GM19467 (cell line): ENCODE results near the gene RARG.
"Not testable (repeated sequence)": the region's sequence is repeated elsewhere in the genome, so short reads cannot be mapped to it uniquely, and the experiment has no call there.

ENCODE experiments used
- ATAC-seq: cut with Tn5 transposase; IDR thresholded peaks from one replicate; pipeline ENCODE4 v1.9.1; 2021; ENCODE audit warnings: mild to moderate bottlenecking, moderate library complexity; ENCODE audit not compliant: unreplicated experiment

Gene RARG

DNA sequence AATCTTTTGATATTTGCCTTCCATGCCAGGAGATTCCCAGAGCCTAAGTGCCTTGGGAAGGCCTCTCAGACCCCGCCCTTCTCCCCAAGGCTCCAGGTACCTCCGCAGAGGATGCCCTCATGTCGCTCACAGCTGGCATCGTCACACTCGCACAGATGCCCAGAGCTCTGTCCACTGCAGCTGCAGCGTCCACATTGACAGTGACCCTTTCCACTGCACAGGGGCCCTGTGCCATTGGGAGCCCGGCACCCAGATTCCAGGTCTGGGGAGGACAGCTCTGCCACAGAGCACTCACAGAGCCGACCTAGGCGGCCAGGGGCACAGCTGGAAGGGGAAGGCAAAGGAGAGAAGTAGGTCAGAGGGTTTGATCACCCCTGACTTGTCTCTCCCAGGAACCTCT lies 39.0 kb downstream of the RARG start:
- no peak for ATAC-seq

DNA sequence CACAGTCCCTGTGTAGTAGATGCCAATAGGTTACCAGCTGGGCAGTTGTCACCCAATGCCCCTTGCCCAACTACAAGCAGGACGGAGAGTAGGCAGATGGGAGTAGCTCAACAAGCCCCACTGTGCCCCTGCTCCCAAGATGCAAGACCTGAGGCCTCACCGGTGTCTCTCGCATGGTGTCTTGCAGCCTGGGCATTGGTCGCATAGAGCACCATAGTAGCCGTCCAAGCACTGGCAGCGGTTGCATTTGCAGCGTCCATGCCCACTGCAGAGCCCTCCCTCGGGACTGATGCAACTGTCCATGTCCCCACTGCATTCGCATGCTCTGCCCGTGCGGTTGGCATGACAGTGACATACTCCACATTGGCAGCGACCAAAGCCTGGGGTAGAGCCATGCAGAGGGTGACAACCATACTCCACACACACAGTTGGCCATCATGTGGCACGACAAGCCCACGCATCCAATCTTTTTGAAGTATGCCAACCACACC lies 39.4 kb downstream of the RARG start:
- no peak for ATAC-seq

DNA sequence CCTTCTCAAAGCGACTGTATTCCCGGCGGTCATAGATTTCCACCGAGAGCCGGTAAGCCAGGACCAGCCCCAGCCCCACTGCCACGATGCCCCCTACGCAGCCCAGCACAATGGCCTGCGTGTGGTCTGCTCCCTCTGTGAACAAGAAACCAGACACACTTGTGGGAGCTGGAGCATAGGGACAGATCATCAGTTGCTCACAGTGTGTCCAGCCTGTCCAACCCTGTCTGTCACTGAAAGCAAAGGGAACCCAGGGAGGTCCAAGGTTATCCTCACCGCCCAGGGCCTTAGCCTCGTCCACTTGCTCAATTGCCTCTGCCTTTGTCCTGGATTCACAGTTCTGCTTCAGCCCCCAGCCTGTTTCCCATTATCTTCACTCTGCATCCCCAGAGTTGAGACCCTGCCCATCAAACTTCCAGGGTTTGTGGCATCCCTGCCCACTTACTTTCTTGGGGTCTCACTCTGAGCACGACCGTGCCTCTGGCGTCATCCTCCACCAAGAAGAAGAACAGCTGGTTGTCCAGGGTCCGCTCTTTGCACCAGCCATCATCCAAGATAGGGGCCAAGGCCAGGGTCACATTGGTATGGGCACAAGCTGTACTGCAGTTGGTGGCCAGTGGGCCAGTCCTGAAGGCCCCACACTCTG lies 40.0 kb downstream of the RARG start:
- ATAC-seq, result no peak

DNA sequence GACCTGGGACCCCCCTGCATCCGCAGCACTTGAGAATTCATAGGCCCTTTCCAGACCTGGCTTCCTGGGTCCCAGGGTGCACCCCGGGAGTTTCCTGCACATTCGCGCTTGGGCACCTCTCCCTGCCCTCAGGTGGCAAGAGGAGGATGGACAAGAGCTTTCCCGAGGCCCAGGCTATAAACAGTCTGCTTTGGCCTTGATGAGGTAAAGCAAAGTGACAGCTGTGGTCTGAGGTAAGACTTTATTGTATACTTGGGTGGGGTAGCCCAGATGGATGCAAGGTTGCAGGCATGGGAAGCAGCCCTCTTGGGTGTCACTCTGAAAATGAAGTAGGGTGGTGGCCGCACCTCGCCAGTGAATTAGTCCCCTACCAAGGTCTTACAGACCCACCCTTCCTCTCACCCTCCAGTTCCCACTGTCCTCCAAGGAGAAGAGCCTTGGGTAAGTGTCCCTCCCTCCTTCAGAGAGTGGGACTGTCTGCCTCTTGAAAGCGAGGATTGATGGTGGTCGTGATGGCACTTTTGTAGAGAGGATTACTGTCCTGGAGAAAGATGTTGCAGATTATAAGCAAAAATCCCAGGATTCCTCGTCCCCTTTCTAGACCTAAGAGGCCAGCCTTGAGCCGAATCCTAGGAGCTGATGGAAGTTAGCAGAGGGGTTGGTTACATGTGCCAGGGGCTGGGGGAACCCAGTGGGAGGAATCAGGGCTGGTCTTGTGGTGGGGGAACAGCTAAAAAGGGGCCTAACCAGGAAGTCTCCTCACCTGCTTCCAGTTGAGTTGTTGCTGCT lies 40.7 kb downstream of the RARG start:
- ATAC-seq, result no peak

DNA sequence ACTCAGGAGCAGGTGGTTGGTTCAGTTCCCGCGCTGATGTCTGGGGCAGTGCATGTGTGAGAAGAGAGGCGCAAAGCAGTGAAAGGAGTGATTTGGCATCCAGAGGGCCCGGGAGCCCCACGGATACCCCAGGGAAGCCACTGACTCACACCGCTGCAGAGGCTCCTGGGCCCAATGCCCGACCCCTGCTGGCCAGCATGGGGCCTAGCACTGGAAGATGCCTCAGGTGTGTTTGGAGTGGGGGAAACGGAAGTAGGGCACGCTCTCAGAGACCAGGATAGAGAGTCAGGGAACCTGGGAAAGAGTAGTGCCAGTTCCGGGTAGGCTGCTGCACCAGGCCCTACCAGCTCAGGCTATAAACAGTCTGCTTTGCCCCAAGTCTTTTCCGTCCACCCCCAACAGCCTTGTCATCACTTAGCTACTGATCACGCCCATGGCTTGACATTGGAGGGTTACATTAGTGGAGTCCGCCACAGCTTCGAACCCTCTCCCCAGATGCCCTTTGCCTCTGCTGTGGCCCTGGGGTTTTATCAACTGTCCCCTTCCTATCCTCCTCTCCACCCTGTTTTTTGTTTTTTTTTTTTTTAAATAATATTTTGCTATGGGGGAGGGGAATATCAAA lies 41.8 kb downstream of the RARG start:
- ATAC-seq, result no peak

DNA sequence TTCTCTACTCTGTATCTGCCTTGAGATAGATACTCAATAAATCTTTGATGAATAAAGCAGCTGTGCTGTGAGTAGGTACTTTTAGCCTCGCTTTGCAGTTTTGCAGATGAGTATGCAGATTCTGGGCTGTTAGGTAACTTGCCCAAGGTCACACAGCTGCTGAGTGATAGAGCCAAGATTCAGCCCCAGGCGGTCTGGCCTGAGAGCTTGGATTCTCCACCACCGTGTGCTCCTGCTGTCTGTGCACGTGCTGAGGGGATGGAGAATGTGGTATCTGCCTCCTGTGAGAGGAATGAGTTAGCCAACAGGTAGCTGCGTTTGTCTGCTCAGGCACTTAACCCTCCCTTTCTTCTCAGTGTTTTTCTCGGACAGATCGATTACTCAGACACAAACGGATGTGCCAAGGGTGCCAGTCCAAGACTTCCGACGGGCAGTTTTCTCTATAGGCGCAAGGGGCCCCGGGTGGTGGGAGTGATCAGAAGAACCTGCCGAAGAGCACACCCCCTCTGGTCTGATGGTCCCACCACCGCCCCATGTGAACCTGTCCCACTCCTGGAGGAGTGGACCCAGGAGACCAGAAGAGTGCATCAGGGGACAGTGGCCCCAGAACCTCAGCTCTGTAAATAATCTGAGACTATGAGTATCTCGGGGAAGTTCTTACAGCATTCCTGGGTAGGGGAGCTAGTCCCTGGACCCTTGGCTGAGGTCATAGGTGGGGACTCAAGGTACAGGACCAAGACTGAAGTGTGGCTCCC lies 44.7 kb downstream of the RARG start:
- no peak for ATAC-seq

DNA sequence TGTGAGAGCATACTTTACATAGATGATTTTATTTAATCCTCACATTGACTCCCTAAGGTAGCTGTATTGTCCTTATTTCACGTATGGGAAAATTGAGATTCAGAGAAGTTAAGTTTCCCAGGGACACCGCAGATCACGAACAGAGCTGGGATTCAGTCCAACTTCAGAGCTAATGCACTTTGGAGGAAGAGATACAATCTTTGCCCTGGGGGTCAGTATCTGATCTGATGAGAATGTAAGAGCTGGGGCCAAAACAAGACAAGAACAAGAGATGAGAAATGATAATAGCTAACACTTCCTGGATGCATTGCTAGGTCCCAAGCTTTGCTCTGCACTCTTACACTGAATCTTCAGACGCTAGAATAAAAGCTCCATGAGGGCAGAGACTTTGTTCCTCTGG lies 45.3 kb downstream of the RARG start:
- no peak for ATAC-seq

DNA sequence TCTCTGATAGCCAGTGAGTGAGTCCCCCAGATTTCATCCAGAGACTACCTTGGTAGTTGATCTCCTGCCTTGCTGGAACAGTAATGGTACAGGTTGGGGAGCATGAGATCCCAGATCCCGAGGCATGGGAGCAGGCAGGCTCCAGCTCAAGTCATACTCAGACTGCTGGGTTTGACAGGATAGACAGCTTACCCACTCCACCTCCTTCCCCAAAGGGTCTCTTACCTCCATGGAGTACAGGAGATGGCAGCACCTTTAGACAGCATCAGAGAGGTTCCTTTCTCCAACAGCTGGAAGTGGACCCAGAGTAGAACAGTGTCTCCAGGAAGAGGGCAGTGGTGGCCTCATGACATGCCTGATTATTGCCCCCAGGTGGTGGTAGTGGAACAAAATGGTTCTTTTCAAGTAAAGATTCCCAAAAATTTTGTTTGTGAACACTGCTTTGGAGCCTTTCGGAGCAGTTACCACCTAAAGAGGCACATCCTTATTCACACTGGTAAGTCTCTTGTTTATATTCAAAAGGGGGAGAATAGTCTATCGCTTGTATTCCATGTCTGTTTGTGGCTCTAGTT lies 46.3 kb downstream of the RARG start:
- ATAC-seq, result no peak

DNA sequence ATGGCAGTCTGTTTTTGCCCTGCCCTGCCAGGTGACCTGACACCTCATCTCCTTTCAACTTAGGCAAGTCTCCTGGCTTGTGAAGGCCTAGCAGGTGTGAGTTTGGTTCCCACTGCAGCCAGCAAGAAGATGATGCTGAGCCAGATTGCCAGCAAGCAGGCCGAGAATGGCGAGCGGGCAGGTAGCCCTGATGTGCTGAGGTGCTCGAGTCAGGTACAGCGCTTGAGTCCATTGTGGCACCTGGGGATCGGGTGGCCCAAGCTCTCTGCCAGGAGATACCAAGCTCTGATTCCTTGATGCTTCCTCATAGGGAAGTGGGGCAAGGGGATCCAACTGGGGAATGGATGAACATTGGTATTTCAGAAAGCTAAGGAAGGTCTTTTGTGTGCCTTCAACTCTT lies 47.2 kb downstream of the RARG start:
- no peak for ATAC-seq

DNA sequence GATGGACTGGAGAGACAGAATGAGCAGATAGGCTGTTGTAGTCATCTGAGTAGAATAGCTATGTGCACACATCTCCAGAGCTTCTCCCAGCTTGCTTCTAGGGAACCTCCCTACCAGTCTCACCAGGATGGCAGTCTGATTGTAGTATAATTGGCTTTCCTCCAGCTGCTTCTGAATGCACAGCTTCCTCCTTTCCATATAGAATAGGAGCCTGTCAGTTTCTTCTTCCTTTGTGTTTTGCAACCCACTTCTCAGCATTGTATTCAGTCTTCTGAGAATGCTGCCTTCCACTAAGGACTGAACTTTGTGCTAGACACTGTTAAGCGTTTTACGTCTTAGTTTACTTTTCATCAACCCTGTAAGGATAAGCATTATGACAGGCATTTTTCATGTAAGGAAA lies 49.1 kb downstream of the RARG start:
- ATAC-seq, result no peak

DNA sequence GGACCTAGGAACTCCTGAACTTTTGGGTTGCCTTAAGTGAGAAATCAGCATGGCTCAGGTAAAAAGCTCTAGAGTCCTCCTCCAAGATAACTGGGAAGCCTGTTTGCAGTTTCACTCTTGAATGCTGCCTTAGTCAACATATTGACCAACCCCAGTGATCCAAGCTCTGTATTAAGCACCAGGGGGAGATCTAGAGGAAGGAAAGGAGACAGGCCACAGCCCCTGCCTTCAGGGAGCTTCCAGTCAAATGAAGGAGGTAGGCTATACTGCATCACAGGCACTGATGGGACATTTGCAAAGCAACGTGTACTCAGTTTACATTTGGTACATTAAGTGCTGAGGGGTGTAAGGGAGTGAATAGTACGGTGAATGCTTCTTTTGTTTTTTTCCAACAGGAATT lies 50.1 kb downstream of the RARG start:
- ATAC-seq, result no peak

DNA sequence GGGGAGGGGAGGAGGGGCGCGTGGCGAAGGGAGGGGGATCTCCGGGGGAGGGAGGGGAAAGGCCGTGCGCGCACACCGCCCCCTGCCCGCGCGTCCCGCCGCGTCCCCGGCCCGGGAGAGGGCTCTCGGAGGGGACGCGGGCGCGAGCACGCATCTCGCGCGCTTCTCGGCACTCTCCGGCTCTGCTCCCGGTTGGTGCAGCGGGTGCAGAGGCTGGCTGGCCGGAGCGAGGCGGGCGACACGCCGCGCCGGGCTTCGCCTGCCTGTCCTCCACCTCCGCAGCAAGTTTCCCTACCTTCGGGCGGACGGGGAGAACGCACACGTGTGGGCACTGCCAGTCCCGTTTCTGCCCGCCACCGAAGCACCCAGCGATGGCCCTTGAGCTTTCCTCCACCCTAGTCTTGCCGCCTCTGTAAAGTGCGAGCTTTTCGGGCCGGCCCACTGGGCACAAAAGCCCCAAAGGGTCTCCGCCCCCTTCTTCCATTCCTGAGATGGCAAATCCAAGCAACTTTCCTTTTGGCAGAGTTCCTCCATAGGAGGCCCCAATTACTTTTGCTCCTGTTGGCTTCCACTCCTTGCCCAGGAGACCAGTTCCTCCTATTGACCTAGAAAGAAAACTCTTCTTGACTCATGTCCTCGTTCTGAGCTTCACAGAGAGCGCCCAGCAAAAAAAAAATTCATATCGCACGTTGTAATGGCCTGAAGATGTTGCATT lies 50.9 kb downstream of the RARG start:
- ATAC-seq, result peak; percentile 47

DNA sequence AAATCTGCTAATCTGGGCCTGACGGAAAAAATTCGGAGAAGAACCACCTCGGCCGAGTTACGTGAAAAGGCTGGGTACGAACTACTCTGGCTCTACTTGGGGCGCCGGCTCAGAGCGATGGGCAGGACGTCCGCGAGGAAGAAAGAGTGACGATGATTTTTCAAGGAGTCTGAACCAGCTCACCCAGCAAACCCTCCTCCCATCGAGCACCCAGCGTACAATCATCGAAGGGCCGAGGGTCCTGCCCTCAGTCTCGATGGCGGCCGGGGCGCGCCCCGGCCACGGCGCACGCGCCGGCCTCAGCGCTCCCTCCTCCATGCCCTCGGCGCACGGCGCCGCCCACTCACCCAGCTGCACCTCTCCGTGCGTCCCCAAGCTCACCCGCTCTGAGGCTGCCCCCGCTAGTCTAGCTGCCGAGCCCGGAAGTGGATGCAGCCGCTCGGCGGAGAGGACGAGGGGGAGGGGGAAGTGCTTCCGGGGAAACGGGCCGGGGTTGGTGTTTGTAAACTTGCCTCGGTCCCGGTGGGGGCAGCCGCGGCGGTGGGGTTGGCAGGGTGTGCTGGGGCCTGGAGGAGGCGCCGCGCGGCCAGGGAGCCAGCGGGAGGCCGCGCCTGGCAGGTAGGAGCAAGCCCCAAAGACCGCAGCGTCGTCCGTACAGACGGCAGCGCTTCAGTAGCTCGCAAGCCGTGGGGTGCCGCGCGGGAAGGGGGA lies 51.6 kb downstream of the RARG start, which contains the start of the genes CSAD and ZNF740:
Gene CSAD (minus strand): TSS at position 706 of the 711 bp plus-strand sequence. CDS start 7,455 bp downstream, outside the sequence.
Gene ZNF740 (plus strand): TSS at position 503 of the 711 bp plus-strand sequence. CDS start 1,262 bp downstream, outside the sequence.
- ATAC-seq, result peak; percentile 88

DNA sequence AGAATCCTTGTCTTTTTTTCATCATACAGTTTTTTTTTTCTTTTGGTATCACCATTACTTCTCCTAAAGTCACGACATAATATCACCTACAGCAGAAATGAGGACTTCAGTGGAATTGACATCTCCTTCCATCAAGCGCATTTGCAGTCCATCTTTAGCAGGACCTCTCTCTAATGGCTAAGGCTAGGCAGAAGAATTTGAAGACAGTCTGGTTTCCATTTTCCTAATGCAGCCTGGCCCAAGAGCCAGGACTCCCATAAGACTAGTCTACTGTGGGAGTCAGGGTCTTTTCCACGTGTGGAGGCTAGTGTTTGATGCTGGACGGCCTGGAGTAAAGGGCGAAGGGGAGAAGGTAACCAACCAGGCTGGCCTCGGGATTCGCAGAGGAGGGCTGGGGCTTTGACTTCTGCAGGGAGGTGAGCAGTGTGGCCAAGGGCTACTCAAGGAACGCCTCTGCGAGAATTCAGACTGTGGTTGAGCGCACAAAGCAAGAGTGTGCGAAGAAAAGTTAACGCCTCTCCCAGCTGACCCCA lies 52.3 kb downstream of the RARG start:
- ATAC-seq, result no peak

DNA sequence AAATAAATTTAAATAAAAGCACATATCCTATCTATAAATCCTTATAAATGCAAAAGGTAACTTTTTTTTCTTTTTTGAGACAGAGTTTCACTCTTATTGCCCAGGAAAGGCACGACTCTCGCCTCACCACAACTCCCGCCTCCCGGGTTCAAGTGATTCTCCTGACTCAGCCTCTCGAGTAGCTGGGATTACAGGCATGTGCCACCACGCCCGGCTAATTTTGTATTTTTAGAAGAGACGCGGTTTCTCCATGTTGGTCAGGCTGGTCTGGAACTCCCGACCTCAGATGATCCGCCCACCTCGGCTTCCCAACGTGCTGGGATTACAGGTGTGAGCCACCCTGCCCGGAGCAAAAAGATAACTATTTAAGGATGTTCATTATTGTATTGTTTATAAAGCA lies 53.2 kb downstream of the RARG start:
- ATAC-seq, result not testable (repeated sequence)

DNA sequence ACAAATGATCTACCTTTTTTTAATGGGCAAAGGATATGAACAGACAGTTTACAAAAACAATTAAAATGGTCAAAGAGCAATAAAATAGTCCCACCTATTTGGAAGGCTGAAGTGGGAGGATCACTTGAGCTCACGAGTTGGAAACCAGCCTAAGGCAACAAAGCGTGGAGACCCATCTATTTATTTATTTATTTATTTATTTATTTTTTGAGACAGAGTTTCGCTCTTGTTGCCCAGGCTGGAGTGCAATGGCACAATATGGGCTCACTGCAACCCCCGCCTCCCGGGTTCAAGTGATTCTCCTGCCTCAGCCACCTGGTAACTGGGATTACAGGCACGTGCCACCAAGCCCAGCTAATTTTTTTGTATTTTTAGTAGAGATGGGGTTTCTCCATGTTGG lies 54.6 kb downstream of the RARG start:
- ATAC-seq, result not testable (repeated sequence)

DNA sequence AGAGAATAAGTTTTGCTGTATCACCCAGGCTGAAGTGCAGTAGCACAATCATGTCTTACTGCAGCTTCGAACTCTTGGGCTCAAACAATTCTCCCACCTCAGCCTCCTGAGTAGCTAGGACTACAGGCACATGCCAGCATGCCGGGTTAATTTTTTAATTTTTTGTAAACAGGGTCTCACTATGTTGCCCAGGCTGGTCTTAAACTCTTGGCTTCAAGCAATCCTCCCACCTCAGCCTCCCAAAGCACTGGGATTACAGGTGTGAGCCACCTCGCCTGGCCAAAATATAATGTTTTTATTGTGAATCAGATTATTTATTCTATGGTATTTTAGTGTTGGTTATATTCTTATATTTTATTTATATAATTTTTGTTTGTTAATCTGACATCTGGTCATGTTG lies 55.3 kb downstream of the RARG start:
- ATAC-seq, result no peak

DNA sequence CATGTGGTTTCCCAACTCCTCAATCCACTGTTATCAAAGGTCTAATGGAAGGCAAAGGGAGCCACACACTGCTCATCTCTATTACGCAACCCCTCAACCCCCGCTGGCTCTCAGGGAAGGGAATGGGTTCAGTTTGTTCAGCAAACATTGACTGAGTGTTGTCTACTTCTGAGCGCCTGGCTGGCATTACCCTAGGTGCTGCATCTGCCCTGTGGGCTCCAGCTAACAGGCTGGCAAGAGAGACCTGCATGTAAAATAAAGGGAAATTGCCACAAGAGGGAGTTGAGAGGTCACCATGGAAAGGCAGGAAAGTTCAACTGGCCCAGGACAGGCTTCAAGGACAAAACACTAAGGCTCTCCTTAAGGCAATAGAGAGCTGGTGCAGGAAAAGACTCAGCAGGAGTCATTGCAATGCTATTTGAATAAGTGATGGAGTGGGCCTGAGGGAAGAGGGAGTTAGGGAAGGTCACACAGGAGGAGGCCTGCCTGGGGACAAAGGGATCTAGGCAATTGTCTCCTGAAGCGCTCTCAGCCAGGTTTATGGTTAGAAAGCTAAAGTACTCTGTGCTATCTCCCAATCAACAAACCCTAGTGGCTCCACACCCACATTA lies 57.0 kb downstream of the RARG start:
- no peak for ATAC-seq
